Pancreas (tissue), 10 donors: ENCODE measurements around the gene TEKT3. TPM values are rescaled to one million over a fixed set of nuclear protein-coding genes. Genes with fewer than 3 reads are reported as not detected.

Experiments used
- ATAC-seq, 4 donors: fragments of 200-7000 bp; cut with Tn5 transposase; one replicate each; pipeline versions ENCODE4 v1.8.0 to v1.9.1; 2020; ENCODE audit warnings: mild to moderate bottlenecking in 4 of 4, moderate library complexity in 4 of 4
- DNase-seq, 6 donors: peaks; one replicate each; pipeline ENCODE4 v3.0.0-alpha.2; 2020
- FAIRE-seq: peaks from 2 replicates; lab custom pipeline; 2012; peaks lifted over from hg19 to GRCh38; lab: Jason Lieb, UNC
- H3K27ac ChIP-seq, 4 donors: fragments of 200-600 bp; sonication (generic); 1 replicate in 3 of 4; 2 replicates in 1 of 4; pipeline versions ENCODE4 v1.5.0 to v1.8.0; 2020
- H3K27me3 ChIP-seq, 4 donors: fragments of 200-600 bp; one replicate each; pipeline ENCODE4 v1.8.0; 2021
- H3K36me3 ChIP-seq, 3 donors: fragments of 200-600 bp; sonication (generic) in 1 of 3; one replicate each; pipeline versions ENCODE4 v1.5.0 to v1.8.0; 2020 to 2021
- H3K4me1 ChIP-seq, 3 donors: fragments of 200-600 bp; one replicate each; pipeline ENCODE4 v1.8.0; 2021
- H3K4me3 ChIP-seq, 4 donors: fragments of 200-600 bp; sonication (generic) in 2 of 4; one replicate each; pipeline versions ENCODE4 v1.5.0 to v1.8.0; 2020 to 2021
- H3K9me3 ChIP-seq, 4 donors: fragments of 200-600 bp; one replicate each; pipeline ENCODE4 v1.8.0; 2021
- WGBS, 2 donors: extraction: QIAGEN DNeasy Blood & Tissue Kit; methylation state at CpG; one replicate each; pipeline ENCODE4 v1.1.7; 2013; 5-methylcytosine and 5-hydroxymethylcytosine counted together
- intact Hi-C, 3 donors: fragments of 100-400 bp; cut with DNase I; formaldehyde crosslinking; loops; one replicate each; pipeline versions ENCODE4 v1.11.1 to v1.14.2; 2022
- polyA plus RNA-seq, 2 donors: library from polyadenylated mRNA; stranded (reverse); fragments of 200-250 nt; gene quantifications; one replicate each; pipeline ENCODE4 v1.2.3, GENCODE V29; 2013
- total RNA-seq, 6 donors: library from RNA; stranded (reverse); fragmentation: NEBNext Ultra II Directional in 4 of 6; extraction: Animal tissue kit (Norgen Biotek cat#: 25700) in 4 of 6; gene quantifications; one replicate each; pipeline versions ENCODE4 v1.2.1 to v1.2.4, GENCODE V29; 2021 to 2023
- TF ChIP-seq, protein P1 (sequence below), 4 donors: fragments of 200-600 bp; sonication (generic) in 3 of 4; IDR thresholded peaks; one replicate each; pipeline versions ENCODE4 v1.5.0 to v1.8.0; 2021; ENCODE audit warnings: antibody characterized with exemption in 4 of 4
- donor health status: healthy with polysubstance abuse.
- donor health status: DM: no; HTN: no; CAD: no; lungs with moderate emphysema.
- donor health status: DM: no; HTN: no; CAD: no.
- donor health status: control.
- donor health status: control.
- donor health status: Bipolar disorder and iron deficiency.
- donor health status: DM: yes; HTN: yes; CAD: no.
- donor health status: DM: no; HTN: no; CAD: no.
- donor health status: DM: no; HTN: no; CAD: no.
- donor health status: DM: yes; HTN: yes; CAD: no.

Gene TEKT3
- total RNA-seq (under 1 TPM in 3 of 6 donors, not detected in 3; 0.23 to 0.43 (median 0.34) TPM), polyA plus RNA-seq (1 to 10 TPM; 1.5 to 2.7 TPM)

DNA sequence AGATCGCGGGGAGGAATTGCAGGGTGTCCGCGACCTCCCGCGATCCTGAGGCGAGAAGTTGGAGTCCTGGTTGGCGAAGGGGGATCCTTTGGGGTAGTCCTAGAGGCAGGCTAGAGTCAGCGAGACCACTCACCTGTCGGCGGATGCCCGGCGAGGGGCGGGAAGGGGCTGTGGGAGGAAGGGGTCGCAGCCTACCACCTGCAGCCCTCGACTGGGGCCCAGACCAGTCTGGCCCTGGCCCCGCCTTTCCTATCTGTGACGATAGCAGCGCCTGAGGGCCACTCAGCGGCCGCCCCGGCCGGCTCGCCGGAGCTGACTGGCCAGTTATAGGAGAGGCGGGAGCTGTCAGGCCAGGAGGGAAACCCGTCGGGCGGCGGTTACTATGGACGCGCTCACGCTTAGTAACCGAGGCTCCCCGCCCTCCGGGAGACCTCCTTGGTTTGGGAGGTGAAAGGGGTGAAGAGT, at the start of gene TEKT3:
Gene TEKT3, minus strand, starts transcription at position 213 of the 465 bp plus-strand sequence. CDS start 10,012 bp downstream, outside the sequence.
- H3K36me3 ChIP-seq: no peaks in the 10 kb centered on the region
- TF ChIP-seq, protein P1, sequence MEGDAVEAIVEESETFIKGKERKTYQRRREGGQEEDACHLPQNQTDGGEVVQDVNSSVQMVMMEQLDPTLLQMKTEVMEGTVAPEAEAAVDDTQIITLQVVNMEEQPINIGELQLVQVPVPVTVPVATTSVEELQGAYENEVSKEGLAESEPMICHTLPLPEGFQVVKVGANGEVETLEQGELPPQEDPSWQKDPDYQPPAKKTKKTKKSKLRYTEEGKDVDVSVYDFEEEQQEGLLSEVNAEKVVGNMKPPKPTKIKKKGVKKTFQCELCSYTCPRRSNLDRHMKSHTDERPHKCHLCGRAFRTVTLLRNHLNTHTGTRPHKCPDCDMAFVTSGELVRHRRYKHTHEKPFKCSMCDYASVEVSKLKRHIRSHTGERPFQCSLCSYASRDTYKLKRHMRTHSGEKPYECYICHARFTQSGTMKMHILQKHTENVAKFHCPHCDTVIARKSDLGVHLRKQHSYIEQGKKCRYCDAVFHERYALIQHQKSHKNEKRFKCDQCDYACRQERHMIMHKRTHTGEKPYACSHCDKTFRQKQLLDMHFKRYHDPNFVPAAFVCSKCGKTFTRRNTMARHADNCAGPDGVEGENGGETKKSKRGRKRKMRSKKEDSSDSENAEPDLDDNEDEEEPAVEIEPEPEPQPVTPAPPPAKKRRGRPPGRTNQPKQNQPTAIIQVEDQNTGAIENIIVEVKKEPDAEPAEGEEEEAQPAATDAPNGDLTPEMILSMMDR (IDR thresholded peaks at IDR 0.05): no peak
- intact Hi-C loops: no loop called here
- H3K27me3 ChIP-seq: peaks cover 0 to 4% (median 0%) of the 10 kb centered on the region in 4 donors
- no peaks in the 10 kb centered on the region for H3K4me1 ChIP-seq
- no peak within 1 kb of the TSS for H3K27ac ChIP-seq
- peak within 1 kb of the TSS; percentile 26 to 50 (median 34) for H3K4me3 ChIP-seq
- WGBS, 2 donors: 1% methylated on average over 28 to 36 of the region's 36 CpGs
- ATAC-seq: peak; percentile 100
- DNase-seq: peak; percentile 83 to 95 (median 86)
- no peak for FAIRE-seq
- no peaks in the 10 kb centered on the region for H3K9me3 ChIP-seq

DNA sequence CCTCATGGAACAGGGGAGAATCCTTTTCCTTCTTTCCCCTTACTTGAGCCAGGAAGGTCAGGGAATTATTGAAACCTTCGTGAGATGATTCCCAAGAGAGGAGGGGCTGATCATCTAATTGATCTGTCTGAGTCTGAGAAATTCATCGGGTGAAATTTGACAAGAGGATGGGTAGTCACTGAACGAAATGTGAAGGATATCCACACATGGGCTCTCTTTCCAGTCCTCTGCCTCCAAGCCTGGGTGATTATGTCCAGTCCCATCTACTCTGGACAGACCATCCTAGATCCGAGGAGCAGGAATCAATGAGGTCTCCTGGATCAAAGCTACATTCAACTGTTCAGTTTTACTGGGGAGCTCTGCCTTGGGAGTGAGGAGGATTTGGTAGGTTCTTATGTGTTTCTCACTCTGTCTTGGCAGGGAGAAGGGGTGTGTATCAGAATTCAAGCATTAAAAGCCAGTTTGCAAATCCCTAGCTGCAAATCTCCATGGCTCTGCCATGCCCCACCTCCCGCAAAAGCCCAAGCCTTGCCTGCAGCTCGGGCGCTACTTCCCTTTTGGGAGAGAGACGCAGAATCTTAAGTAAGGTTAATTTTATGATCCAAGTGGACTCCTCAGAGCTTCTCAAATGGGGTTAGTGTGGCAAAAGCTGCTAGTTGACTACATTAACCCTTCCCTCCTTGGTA, 47.1 kb upstream of the TEKT3 start:
- Histone ChIP-seq H3K4me3 (no peak overlapping the region), H3K27me3 (no peaks in the 10 kb centered on the region), H3K27ac (no peak overlapping the region), H3K36me3 (no peaks in the 10 kb centered on the region), H3K4me1 (peaks cover 6 to 18% (median 7%) of the 10 kb centered on the region in 3 donors), H3K9me3 (no peaks in the 10 kb centered on the region)
- 82 to 84% methylated on average over 8 of the region's 8 CpGs for WGBS, 2 donors
- intact Hi-C loops: no loop called here
- ATAC-seq (no peak), DNase-seq (no peak), FAIRE-seq (no peak)
- TF ChIP-seq, protein P1 (IDR thresholded peaks at IDR 0.05): no peak

DNA sequence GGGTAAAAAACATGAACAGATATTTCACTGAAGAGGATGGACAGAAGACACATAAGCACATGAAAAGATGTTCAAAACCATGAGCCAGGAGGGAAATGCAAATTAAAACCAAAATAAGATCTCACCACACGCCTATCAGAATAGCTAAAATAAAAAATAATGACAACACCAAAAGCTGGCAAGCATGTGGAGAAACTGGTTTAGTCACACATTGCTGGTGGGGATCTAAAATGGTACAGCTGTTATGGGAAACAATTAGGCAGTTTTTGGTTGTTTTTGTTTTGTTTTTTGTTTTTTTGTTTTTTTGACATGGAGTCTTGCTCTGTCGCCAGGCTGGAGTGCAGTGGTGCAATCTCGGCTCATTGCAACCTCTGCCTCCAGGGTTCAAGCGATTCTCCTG, 44.7 kb upstream of the TEKT3 start:
- intact Hi-C loops: no loop called here
- H3K27me3 ChIP-seq: no peaks in the 10 kb centered on the region
- H3K9me3 ChIP-seq: no peaks in the 10 kb centered on the region
- TF ChIP-seq, protein P1 (IDR thresholded peaks at IDR 0.05): no peak
- no peak overlapping the region for H3K27ac ChIP-seq
- no peaks in the 10 kb centered on the region for H3K36me3 ChIP-seq
- FAIRE-seq: no peak
- H3K4me1 ChIP-seq: peaks cover 6 to 18% (median 7%) of the 10 kb centered on the region in 3 donors
- WGBS, 2 donors: 87 to 90% methylated on average over 4 of the region's 4 CpGs
- no peak for DNase-seq
- no peak overlapping the region for H3K4me3 ChIP-seq
- no peak for ATAC-seq

DNA sequence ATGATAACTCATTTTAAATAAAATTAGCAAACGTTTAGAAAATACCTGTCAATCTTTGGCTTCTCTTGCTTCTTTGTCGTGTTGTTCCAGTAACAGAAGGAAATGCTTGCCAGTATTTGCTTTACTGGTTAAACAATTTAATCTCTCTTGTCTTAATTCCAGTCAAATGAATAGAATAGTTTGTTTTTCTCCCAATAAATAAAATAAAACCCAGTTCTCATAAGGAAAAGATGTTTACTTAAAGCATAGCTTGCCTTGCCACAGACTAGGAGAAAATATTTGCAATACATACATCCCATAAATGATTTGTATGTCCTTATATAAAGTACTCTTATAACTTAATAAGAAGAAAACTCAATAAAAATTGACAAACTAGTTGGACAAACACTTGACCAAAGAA, 43.9 kb upstream of the TEKT3 start:
- DNase-seq: no peak
- TF ChIP-seq, protein P1 (IDR thresholded peaks at IDR 0.05): no peak
- peaks cover 6 to 18% (median 7%) of the 10 kb centered on the region in 3 donors for H3K4me1 ChIP-seq
- H3K27ac ChIP-seq: no peak overlapping the region
- H3K9me3 ChIP-seq: no peaks in the 10 kb centered on the region
- 12 to 15% methylated on average over 2 of the region's 2 CpGs for WGBS, 2 donors
- H3K36me3 ChIP-seq: no peaks in the 10 kb centered on the region
- H3K27me3 ChIP-seq: no peaks in the 10 kb centered on the region
- ATAC-seq: peak in 2 of 4 donors; percentile 45 to 57
- intact Hi-C loops: no loop called here
- FAIRE-seq: peak; percentile 63
- no peak overlapping the region for H3K4me3 ChIP-seq
